Lung (tissue), 12 donors: ENCODE data around the gene HOXB8. TPM values are rescaled to one million over a fixed set of nuclear protein-coding genes. Genes with fewer than 3 reads are reported as not detected.

Experiments
- ATAC-seq: fragments of 200-7000 bp; cut with Tn5 transposase; one replicate; pipeline ENCODE4 v1.9.1; 2020; ENCODE audit warnings: moderate number of reproducible peaks; ENCODE audit not compliant: insufficient read depth, low FRiP score
- DNase-seq, 3 donors: peaks; one replicate each; pipeline ENCODE4 v3.0.0-alpha.2; 2013 to 2017
- H3K27ac ChIP-seq, 2 donors: one replicate each; pipeline ENCODE4 v1.5.1; 2013; ENCODE audit warnings: mild to moderate bottlenecking in 2 of 2, moderate library complexity in 2 of 2, control low read depth in 1 of 2, inconsistent platforms in 1 of 2, low read depth in 1 of 2, low read length in 1 of 2
- H3K27me3 ChIP-seq, 3 donors: one replicate each; pipeline ENCODE4 v1.5.1; 2013; ENCODE audit warnings: low read length in 2 of 3; ENCODE audit not compliant: control insufficient read depth in 3 of 3, insufficient read depth in 3 of 3
- H3K36me3 ChIP-seq, 4 donors: one replicate each; pipeline ENCODE4 v1.5.1; 2013; ENCODE audit warnings: low read length in 4 of 4, mild to moderate bottlenecking in 1 of 4, moderate library complexity in 1 of 4; ENCODE audit not compliant: control insufficient read depth in 4 of 4, insufficient read depth in 4 of 4
- H3K4me1 ChIP-seq, 5 donors: one replicate each; pipeline ENCODE4 v1.5.1; 2013; ENCODE audit warnings: low read length in 5 of 5, mild to moderate bottlenecking in 2 of 5, moderate library complexity in 1 of 5; ENCODE audit not compliant: control insufficient read depth in 5 of 5, insufficient read depth in 5 of 5
- H3K4me3 ChIP-seq: one replicate; pipeline ENCODE4 v1.5.1; 2013; ENCODE audit warnings: mild to moderate bottlenecking, control low read depth, moderate library complexity
- H3K9ac ChIP-seq, 2 donors: one replicate each; pipeline ENCODE4 v1.5.1; 2013; ENCODE audit warnings: low read length in 2 of 2, control low read depth in 1 of 2; ENCODE audit not compliant: insufficient read depth in 1 of 2
- H3K9me3 ChIP-seq, 4 donors: one replicate each; pipeline ENCODE4 v1.5.1; 2013; ENCODE audit warnings: low read length in 3 of 4, mild to moderate bottlenecking in 1 of 4, moderate library complexity in 1 of 4; ENCODE audit not compliant: control insufficient read depth in 4 of 4, insufficient read depth in 3 of 4
- CTCF ChIP-seq: IDR thresholded peaks from 2 replicates; pipeline ENCODE4 v1.5.1; 2012; ENCODE audit warnings: mild to moderate bottlenecking; ENCODE audit errors: control extremely low read depth, extremely low read depth
- WGBS, 2 donors: extraction: QIAGEN DNeasy Blood & Tissue Kit; methylation state at CpG; one replicate each; pipeline ENCODE4 v1.1.7; 2013; 5-methylcytosine and 5-hydroxymethylcytosine counted together
- polyA plus RNA-seq, 2 donors: library from polyadenylated mRNA; stranded (reverse); fragments of 200-250 nt; gene quantifications; one replicate each; pipeline ENCODE4 v1.2.1, GENCODE V29; 2013
- total RNA-seq, 2 donors: library from RNA; depleted of rRNA in 1 of 2; stranded (reverse); fragments of >200 nt in 1 of 2; gene quantifications; one replicate each; pipeline ENCODE4 v1.2.1, GENCODE V29; 2014 to 2021
- donor health status: control.
- donor health status: control.
- donor health status: Bipolar disorder and iron deficiency.
- donor health status: healthy.
- donor health status: DM: yes; HTN: yes; CAD: no.

Gene HOXB8
- total and polyA plus RNA-seq, 4 donors = 0.08 to 0.31 (median 0.10) TPM; not detected in 1

- Histone ChIP-seq H3K36me3 (peaks cover 0 to 19% (median 4%) of the 10 kb centered on the region in 4 donors), H3K4me3 (no peak overlapping the region), H3K27me3 (peaks cover 4 to 64% (median 4%) of the 10 kb centered on the region in 3 donors), H3K4me1 (peaks cover 0 to 83% (median 21%) of the 10 kb centered on the region in 5 donors), H3K27ac (no peak overlapping the region), H3K9me3 (peaks cover 0 to 3% (median 0%) of the 10 kb centered on the region in 4 donors), H3K9ac (peak overlapping the region in 1 of 2 donors; percentile 96)
- WGBS, 2 donors = 47 to 48% methylated on average over 2 of the region's 2 CpGs
- ATAC-seq (no peak), DNase-seq (no peak)
- TF ChIP-seq CTCF = no peak
These were observed 48.4 kb downstream of the HOXB8 start for GRCh38 chr17:48566717-48567116.

GRCh38 chr17:48565925-48566710 lies 49.0 kb downstream of the HOXB8 start:
- Histone ChIP-seq H3K27ac (no peak overlapping the region), H3K4me1 (peaks cover 0 to 83% (median 21%) of the 10 kb centered on the region in 5 donors), H3K36me3 (peaks cover 0 to 24% (median 5%) of the 10 kb centered on the region in 4 donors), H3K4me3 (no peak overlapping the region), H3K9ac (peak overlapping the region; percentile 31 to 96), H3K9me3 (peaks cover 0 to 3% (median 0%) of the 10 kb centered on the region in 4 donors), H3K27me3 (peaks cover 4 to 64% (median 4%) of the 10 kb centered on the region in 3 donors)
- 57 to 72% methylated on average over 4 of the region's 4 CpGs for WGBS, 2 donors
- ATAC-seq (no peak), DNase-seq (peak in 1 of 3 donors; percentile 82)
- no peak for TF ChIP-seq CTCF

GRCh38 chr17:48565022-48565554 lies 50.0 kb downstream of the HOXB8 start:
- Histone ChIP-seq H3K9ac (peak overlapping the region; percentile 39 to 96), H3K27me3 (peaks cover 4 to 61% (median 4%) of the 10 kb centered on the region in 3 donors), H3K27ac (peak overlapping the region in 1 of 2 donors; percentile 76), H3K4me1 (peaks cover 0 to 83% (median 21%) of the 10 kb centered on the region in 5 donors), H3K4me3 (no peak overlapping the region), H3K36me3 (peaks cover 0 to 21% (median 5%) of the 10 kb centered on the region in 4 donors), H3K9me3 (peaks cover 0 to 3% (median 0%) of the 10 kb centered on the region in 4 donors)
- DNase-seq = peak in 1 of 3 donors; percentile 51
- 62 to 67% methylated on average over 2 of the region's 2 CpGs for WGBS, 2 donors
- no peak for TF ChIP-seq CTCF
- no peak for ATAC-seq
